Daoy (cell line): Measurements from ENCODE around the gene COL16A1. TPM values are rescaled to one million over a fixed set of nuclear protein-coding genes. Genes with fewer than 3 reads are reported as not detected.
A peak's percentile ranks its signal among the peaks of the same experiment; 100 is the strongest.

Experiments used
- DNase-seq: peaks from one replicate; pipeline ENCODE4 v3.0.0-alpha.2; 2015; ENCODE audit warnings: low read depth
- total RNA-seq: library from RNA; depleted of rRNA; stranded (reverse); fragments of >200 nt; shearing (Covaris generic); gene quantifications from 2 replicates; pipeline ENCODE4 v1.2.3, GENCODE V29; 2014

The COL16A1 gene
- total RNA-seq, 1 experiment from 2014 or later, result 28.7 TPM

DNA sequence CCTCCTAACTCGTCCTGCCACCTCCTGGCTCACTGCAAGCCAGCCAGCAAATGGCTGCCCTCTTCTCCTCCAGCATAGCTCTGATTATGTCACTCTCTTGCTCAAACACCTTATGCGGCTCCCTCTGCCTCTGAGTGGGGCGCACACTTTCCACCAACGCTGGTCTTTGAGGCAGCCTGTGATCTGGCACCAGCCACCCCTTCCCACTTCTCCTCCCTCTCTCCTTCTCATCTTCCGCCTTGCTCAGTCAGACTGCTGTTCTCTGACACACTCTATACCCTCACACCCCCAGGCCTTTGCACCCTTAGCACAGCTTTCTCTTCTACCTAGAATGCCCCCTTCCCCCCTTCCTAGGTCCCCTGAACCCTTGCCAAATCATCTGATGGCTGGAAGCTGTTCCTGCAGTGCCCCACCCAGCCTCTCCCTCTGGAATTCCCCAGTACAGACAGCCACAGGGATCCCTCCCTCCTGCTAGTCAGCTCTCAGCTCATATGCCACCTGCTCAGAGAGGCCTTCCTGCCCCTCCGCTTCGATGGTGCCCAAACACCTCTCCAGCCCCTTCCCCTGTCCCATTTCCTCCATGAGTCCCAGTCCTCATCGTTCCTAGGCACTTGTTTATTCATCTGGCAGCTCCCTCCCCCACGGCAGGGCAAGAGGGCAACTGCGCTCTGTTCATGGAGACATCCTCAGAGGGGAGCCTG is 37.4 kb downstream of the COL16A1 start:
- peak; percentile 82 for DNase-seq

DNA sequence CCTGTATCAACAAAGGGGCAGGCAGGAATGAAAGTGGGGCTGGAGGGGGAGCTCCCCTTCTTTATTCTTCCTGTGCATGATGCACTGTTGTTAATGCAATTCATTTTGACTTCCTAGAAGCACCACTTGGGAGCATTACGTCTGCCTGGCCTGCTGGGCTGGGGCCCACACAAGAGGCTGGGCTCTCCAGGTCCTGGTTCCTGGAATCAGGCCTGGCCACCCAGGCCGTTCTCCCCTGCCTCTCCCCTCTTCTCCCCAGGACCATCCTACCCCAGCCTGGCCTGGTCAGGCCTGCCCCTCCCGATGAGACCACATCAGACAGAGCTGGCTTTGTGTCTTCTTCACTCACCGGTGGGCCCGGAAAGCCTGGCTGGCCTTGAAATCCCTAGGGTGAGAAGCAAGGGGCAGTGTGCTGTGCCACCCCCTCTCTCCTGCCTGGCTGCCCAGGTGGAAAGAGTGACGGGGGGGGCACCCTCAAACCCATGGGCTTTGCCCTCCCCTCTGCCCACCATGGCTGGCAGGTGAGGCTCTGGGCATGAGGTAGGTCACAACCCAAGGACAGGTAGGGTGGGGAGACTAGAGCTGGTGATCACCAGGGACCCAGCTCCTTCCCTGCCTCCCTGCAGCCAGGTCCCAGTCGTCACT is 38.5 kb downstream of the COL16A1 start:
- no peak for DNase-seq

DNA sequence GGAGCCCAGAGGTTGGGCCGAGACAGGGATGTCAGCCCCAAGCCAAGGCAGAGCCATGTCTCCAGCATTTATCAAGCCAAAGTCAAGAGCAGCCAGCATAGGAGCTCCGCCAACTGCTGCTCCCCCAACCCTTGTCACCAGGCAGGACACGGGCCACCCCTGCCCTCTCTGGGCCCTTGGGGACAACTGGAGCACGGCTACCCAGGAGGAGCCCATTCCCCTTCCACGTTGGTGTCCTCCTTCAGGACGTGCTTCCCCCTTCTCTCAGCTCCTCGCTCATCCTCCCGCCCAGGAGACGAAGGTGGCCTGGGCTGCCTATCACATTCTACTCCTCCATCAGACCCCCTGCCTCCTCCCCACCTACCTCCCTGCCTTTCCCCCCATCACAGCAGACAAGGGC is 39.3 kb downstream of the COL16A1 start:
- DNase-seq, result no peak

DNA sequence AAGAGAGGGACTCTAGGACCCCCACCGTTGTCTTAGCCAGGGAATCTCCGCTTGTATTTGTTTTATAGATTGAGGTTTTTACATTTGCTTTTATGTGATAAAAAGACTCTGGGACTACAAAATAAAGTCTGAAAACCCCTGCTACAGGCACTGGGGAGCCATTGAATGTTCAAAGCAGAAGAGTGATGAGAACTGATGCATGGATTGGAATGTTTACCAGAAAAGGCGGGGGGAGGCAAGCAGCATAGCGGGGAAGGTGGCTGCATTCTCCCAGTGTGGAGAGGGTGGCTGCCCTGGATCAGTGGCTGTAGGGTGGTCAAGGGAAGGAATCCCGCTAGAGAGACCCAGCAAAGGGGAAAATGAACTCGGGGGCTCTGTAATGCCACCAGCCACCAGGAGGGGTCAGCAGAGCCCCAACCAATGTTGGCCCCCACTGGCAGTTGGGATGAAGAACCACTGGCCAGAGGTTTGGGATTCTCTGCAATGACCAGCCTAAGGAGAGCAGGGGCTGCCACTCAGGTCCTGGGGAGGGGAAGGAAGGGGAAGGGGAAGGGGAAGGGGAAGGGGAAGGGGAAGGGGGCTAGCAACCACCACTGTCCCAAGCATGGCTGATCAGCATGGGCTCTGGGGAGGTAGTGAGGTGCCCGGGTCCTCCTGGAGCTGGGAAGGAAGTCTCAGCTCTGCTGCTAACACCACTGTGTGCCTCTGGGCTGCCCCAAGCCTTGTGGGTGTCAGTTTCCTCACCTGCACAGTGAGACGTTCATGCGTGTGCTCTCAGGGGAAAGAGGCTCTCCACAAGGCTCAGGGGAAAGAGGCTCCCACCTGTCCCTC is 40.0 kb downstream of the COL16A1 start:
- peak; percentile 62 for DNase-seq

DNA sequence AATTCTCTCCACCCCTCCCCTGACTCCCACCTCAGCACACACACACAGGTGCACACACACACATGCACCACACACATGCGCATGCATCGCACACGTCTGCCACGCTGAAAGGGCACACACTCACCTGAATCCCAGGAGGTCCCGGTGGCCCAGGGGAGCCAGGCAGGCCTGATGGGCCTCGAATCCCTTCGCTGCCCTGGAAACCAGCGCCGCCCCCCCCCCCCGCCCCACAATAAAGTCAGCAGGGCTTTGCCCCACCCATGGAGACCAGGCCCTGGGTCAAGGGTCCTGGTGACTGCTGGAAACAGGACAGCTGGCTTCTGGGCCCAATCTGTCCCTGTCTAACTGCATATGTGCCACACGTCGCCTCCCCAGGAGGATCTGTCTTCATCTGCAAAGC is 41.4 kb downstream of the COL16A1 start:
- no peak for DNase-seq

DNA sequence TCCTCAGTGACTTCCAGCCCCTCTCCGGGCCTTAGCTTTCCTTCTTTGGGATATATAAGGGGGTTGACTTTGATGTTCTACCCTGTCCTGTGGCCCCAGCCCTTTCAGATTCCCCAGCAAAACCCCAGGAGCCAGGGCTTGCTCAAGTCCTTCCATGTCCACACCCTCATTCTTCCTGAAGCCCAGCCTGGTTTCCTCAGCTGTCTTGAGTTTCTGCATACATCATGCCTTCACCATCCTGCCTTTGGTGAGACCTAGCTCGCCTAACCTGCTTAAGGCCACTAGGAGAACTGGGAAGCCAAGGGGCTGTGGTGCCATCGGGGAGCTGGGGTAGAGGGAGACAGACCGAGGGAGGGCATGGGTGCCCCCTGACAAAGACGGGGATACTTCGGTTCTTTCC is 42.0 kb downstream of the COL16A1 start:
- no peak for DNase-seq

DNA sequence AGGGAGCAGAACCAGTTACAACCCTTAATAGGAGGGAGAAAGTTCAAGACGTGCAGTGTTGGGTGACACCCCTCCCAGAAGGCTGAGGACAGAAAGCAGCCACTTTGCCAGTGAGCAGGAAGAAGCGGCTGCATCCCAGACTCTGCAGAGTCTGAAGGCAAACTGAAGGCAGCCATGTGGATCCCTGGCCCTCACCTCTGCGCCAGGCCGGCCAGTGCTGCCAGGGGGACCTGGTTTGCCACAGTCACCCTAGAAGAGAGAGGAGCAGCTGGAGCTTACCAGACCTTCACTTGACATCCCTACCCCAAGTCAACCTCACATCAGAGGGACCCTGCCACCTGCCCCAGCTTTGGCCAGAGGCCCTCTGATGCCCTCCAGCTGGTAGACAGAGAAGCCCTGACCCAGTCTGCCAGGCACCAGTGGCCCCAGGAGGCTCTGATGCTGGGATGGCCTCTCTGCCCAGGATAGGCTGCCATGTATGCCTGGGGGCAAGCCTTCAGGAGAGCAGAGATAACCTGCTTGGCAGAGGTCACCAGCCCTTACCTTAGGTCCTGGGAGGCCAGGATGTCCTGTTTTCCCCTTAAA is 42.9 kb downstream of the COL16A1 start:
- DNase-seq, result no peak

DNA sequence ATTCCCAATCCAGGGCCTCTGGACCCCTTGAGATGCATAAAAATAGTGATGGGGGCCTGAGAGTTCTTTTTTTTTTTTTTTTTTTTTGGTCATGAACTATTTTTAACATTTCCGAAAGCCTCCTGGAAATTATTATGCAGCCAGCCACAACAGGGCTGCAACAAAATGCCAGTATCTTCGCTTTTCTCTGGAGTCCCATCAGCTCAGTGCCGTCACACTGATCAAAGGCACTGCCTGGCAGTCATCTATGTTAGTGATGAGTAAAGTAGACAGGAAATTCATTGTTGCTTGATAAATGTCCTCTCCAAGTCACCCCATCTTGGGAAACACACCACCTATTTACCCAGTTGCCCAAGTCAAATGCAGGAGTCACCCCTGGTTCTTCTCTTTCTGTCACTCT is 43.9 kb downstream of the COL16A1 start:
- DNase-seq, result no peak

DNA sequence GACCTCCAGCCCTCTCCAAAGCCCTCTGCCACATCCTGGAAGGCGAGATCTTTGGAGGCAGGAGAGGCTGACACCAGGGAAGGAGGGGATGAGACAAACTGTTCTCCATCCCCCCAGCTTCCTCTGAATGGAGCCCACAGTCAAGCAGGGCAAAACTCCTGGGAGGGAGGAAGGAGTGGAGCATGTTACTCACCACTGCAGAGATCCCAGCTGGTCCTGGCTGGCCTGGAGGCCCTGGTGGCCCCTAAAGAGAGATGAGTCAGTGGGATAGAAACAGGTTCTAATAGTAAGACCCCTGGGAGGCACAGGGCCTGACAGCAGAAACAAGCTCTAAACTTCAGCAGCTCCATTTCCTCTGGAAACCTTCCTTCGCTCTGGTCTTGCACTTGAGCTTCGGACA is 45.1 kb downstream of the COL16A1 start:
- peak; percentile 25 for DNase-seq

DNA sequence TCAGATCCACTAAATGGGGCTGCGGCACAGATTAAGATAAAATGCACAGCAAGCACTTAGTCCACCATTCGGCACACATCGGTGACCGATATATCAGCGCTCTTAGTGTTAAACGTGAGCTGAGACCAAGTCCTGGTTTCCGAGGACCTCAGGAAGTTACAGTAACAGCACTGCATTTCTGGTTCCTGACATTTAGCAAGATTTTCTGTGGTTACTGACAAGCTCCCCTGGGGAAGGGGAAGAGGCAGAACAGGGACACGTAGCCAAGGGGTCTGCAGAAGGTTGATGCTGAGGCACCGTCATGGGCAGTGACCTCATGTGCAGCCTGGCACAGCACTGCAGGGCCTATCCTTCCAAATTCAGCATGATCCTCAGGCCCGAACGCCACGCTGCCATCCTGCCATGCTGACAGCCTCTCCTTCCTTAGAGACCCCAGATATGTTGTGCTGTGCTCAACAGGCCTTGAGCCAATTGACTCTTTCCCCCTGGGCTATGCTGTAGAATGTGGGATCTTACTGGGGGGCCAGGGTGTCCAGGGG is 45.8 kb downstream of the COL16A1 start:
- DNase-seq, result no peak

DNA sequence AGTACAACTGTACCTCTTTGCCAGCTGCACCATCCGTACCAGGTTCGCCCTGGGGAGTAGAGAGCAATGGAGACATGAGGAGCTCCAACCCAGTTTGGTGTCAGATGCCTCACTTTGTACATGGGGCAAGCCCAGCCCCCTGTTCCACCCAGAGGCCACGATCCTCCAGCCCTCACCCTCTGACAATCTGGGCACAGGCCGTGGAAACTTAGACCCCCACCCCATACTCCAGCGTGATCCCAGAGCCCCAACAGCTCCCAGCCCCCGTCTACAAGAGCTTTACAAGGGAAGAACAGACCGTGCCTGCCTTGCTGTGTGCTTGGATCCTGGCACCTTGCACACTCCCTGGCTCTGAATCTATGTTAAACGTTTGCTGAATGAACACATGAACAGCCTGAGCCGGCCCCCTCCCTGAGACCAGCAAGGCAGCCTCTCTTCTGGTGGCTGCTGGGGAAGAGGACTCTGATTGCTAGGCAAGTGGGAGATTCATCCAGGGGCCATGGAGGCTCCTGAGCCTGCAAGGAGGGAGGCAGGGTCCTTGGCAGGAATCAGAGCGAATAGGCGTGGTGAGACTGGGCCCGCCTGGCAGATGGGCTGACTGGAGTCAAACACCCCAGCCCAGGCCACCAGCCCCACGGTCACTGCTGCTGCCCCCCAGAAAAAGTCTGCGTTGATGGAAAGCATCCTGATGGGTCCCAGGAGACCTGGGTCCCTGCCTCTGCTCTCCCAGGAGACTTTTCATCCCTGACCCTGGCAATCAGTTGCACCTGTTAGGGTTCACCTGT is 46.6 kb downstream of the COL16A1 start:
- DNase-seq, result no peak

DNA sequence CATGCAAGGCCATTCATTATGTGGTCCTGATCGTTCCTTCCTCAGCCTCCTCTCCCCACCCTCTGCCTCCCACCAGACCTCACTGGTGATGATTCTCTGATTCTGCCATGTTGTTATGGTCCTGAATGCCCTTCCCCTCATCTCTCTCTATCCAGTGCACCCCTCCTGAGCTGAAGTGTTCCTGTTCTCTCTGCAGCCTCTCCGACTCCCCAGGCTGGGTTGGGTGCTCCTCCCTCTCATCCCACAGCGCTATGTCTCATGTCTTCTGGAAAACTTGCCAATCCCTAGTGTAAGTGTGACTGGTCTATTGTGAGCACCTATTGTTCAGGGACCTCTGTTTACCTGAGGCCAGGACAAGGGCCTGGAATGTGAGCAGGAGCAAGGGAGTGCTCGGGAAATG is 48.1 kb downstream of the COL16A1 start:
- DNase-seq, result no peak

DNA sequence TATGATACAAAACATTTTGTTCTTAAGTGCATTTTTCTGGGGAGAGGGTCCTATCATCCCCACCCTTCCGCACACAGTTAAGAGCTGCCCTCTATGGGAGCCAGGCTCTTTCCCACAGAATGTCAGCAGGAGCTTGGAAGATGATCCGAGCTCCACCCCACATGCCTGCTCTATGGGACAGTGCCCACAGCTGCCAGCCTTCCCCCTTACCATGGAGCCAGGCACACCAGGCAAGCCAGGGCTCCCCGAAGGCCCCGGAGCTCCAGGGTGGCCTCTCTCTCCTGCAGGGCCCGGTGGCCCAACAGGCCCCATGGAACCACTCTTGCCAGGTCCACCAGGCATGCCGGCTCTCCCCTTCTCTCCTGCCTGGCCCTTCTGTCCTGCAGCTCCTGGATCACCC is 48.7 kb downstream of the COL16A1 start:
- DNase-seq, result no peak

DNA sequence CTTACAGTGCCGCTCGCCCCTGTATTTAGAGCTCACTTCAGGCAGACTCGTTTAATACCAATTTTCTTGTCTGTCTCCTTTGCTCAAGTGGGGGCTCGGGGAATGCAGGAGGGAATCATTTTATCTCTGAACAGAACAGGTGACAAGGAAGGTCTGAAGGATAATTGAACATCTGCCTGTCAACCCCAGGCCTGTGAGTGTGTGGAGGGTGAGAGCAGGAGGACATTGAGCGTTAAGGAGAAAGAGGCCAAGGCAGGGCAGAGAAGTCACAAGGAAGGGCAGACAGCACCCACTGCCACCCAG is 49.4 kb downstream of the COL16A1 start:
- no peak for DNase-seq

DNA sequence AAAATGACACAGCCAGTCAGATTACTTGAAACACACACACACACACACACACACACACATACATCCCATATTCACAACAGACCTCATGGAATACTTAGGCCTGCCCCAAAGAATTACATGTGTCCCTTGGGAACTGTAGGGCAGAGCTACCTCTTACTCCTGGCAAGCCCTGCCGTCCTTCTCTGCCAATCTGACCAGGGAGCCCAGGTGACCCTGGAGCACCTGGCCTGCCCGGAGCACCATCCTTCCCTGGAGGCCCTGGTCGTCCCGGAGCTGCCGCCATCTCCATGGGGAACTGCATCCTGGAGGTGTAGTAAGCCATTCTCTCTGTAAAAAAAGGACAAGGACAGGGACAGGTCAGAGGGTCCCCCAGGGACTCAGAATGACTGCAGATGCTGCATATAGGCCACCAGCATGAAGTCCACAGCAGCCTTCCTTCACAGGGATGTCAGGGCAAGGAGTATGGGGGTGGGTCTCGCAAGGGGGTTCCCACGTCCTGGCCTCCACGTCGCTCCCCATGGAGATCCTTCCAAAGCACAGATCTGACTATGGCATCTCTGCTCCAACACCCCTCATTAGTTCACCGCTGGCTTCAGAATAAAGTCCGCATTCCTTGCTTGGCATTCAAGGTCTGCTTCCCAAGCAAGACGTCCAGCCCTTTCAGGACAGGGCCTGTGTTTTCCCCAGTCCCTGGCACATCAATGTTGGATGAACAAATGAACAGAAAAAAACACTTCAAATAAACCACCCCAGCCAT is 49.9 kb downstream of the COL16A1 start:
- no peak for DNase-seq

DNA sequence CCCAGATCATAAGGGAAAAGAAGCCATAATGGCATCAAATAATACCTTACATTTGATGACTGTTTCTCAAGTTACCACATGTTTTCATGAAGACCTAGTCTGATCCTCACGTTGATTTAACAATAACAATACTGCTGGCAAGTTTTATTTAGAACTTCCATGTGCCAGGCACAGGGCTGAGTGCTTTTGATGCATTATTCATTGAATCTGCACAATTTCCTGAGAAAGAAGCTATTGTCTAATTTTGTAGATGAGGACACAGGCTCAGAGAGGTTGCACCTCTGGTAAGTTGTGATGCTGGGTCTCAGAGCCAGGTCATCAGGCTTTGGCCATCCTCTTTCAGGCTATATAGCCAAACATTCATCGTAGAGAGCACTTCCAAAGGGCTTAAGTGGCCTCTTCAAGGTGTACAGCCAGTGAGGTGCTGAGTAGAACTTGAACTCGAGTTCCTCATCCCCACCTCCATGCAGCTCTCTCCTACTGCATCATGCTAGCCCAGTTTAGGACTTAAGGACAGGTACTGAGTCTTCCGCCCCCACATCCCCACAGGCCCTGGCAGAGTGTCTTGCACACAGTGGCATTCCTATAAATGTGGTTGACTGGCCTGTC is 50.8 kb downstream of the COL16A1 start:
- no peak for DNase-seq

DNA sequence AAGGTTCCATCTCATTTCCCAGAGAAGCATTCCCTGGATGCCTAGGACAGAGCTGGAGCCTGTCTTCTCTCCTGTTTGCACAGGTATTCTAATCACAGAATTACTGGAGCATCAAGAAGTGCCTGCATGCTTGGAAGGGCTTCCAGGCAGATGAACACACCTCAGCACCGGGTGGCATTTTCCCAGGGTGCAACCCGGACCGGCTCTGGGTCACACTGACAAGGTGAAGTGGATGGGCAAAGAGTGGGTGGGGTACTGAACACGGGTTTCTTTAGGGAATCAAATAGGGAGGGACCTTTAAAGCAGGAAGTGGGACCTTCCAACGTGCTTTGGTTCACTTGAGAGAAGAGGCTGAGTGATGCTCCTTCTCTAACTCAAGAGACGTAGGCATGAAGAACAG is 52.1 kb downstream of the COL16A1 start:
- no peak for DNase-seq

DNA sequence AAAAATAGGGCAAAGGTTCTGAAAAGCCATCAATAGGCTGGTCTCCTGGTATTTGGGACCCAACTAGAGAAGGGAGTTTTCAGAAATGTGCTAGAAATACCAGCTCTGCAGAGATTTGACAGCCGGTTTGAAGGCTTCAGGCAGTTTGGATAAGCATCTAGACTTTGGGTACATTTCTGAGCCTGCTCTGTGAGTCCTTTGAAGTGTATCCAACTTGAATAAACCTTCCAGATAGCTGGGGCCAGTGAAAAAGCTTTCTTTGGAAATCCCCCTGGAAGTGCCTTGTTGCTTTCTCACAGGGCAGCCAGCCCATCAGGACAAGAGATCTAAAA is 52.8 kb downstream of the COL16A1 start:
- DNase-seq, result no peak

DNA sequence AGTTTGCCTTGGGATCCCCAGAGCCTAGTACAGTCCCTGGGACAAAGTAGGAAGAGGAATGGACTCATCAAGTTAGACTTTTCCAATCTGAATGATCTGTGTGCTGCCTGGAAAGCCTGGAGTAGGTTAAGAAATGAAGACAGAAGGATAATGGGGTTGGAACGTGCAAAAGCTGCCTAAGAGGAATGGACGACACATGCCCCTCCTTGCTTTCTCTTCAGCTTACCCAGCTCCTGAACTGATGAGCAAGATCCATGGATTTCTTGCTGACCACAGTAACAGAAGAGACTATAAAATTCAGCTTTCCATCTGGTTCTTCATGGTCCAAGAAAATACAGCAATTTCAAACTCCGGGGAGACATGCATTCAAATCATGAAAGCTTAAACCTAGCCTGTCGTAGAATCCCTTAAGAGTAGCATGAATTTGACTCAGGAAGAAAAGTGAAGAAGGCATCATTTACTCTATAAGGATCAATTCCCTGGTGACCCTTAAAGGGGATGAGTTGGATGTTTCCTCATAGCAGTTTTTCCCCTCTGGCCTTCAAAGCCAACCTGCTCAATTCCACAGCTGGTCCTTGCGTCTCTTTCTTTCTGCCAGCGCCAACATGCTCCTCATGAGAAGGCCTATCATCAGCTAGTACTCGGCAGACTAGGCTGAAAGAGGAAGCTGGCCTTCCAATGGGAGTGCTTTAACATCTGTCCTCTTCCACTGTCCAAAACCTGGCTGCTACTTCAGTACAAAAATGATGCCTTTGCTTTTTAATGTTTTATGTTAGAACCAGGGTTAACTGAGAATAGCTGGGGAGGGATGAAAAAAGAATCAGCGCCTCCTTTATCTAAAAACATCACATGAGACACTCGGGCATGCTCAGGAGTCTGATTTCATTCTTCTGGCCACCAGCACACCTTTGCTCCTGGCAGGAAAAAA is 53.4 kb downstream of the COL16A1 start:
- DNase-seq, result no peak
